TTC549 (cell line): ENCODE measurements around the gene KIF18B.

ENCODE experiments used
- FAIRE-seq: peaks from 2 replicates; lab custom pipeline; 2012; peaks lifted over from hg19 to GRCh38; lab: Jason Lieb, UNC

Gene KIF18B

DNA sequence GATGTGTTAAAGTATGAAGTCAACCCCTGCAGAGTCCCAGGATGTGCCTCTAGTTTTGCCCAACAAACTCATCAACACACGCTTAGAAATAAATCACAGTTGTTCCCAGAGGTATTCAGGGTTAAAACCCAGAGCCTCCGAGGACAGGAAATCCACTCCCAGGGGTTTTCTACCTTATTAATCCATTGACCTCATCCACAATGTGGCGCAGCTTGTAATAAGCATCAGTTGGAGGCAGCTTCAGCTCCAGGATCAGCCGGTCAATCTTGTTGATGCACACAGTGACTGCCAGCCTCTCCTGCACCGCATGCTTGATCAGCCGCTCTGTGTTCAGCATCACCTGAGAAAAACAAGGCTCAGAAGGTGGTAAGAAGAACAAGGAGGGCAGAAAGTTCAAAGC, 71.8 kb downstream of the KIF18B start:
- FAIRE-seq = no peak
